Neural cell (in vitro differentiated cells): ENCODE data around the gene FUT8. TPM values are rescaled to one million over a fixed set of nuclear protein-coding genes. Genes with fewer than 3 reads are reported as not detected.

Experiments
- H2AFZ ChIP-seq: fragments of 200-600, 300-800 bp; sonication (generic), shearing (Covaris generic); 2 replicates; pipeline ENCODE4 v1.6.0; 2014; ENCODE audit warnings: low read depth, mild to moderate bottlenecking, antibody characterized with exemption, low read length, moderate library complexity
- H3F3A ChIP-seq: fragments of 200-600 bp; shearing (Covaris generic); 2 replicates; pipeline ENCODE4 v1.6.1; 2016; ENCODE audit warnings: mild to moderate bottlenecking, moderate library complexity, mixed read lengths, antibody characterized with exemption, low read length; ENCODE audit not compliant: insufficient read depth, poor library complexity, severe bottlenecking
- H3K27ac ChIP-seq: fragments of 200-600, 300-800 bp; sonication (generic), shearing (Covaris generic); 2 replicates; pipeline ENCODE4 v1.5.1; 2014; ENCODE audit warnings: mild to moderate bottlenecking, low read length, moderate library complexity
- H3K27me3 ChIP-seq: fragments of 300-800, 200-600 bp; sonication (generic), shearing (Covaris generic); 2 replicates; pipeline ENCODE4 v1.6.0; 2014; ENCODE audit warnings: mild to moderate bottlenecking, low read depth, low read length, moderate library complexity; ENCODE audit not compliant: insufficient read depth
- H3K36me3 ChIP-seq: fragments of 300-800, 200-600 bp; sonication (generic), shearing (Covaris generic); 2 replicates; pipeline ENCODE4 v1.5.1; 2014; ENCODE audit warnings: mild to moderate bottlenecking, antibody characterized with exemption, low read length, moderate library complexity; ENCODE audit not compliant: insufficient read depth
- H3K4me2 ChIP-seq: fragments of 300-800, 200-600 bp; sonication (generic), shearing (Covaris generic); 2 replicates; pipeline ENCODE4 v1.6.0; 2014; ENCODE audit warnings: mild to moderate bottlenecking, low read length
- H3K4me3 ChIP-seq: fragments of 300-800, 200-600 bp; sonication (generic), shearing (Covaris generic); 2 replicates; pipeline ENCODE4 v1.5.1; 2014; ENCODE audit warnings: mild to moderate bottlenecking, low read length, moderate library complexity
- H3K79me2 ChIP-seq: fragments of 200-600 bp; shearing (Covaris generic); replicated peaks from 2 replicates; pipeline ENCODE4 v1.6.0; 2014; ENCODE audit warnings: mild to moderate bottlenecking, low read length, moderate library complexity; ENCODE audit not compliant: insufficient read depth
- H3K9ac ChIP-seq: fragments of 300-800, 200-600 bp; sonication (generic), shearing (Covaris generic); 2 replicates; pipeline ENCODE4 v1.6.1; 2016; ENCODE audit warnings: mild to moderate bottlenecking, low read length, mixed read lengths
- H3K9me2 ChIP-seq: fragments of 200-600 bp; shearing (Covaris generic); 2 replicates; pipeline ENCODE4 v1.6.1; 2016; ENCODE audit warnings: mild to moderate bottlenecking, low read length, mixed read lengths; ENCODE audit not compliant: insufficient read depth
- H3K9me3 ChIP-seq: fragments of 200-600, 300-800 bp; sonication (generic), shearing (Covaris generic); 2 replicates; pipeline ENCODE4 v1.6.1; 2016; ENCODE audit warnings: mild to moderate bottlenecking, mixed run types, low read length, moderate library complexity, mixed read lengths
- H4K20me1 ChIP-seq: fragments of 200-600 bp; shearing (Covaris generic); 2 replicates; pipeline ENCODE4 v1.6.1; 2016; ENCODE audit warnings: mild to moderate bottlenecking, mixed run types; ENCODE audit not compliant: insufficient read depth
- EP300 ChIP-seq: fragments of 450-650 bp; conservative IDR thresholded peaks from 2 replicates; pipeline ENCODE4 v1.6.1; 2014; ENCODE audit warnings: antibody characterized with exemption, mild to moderate bottlenecking, moderate library complexity; ENCODE audit not compliant: poor library complexity, severe bottlenecking
- EZH2 ChIP-seq: fragments of 200-600, 300-800 bp; shearing (Covaris generic), sonication (generic); IDR thresholded peaks from 2 replicates; pipeline ENCODE4 v1.6.1; 2014; ENCODE audit warnings: antibody characterized with exemption, low read length, borderline replicate concordance, mild to moderate bottlenecking; ENCODE audit not compliant: insufficient read depth, poor library complexity, severe bottlenecking
- MXI1 ChIP-seq: fragments of 450-650 bp; conservative IDR thresholded peaks from 2 replicates; pipeline ENCODE4 v1.6.1; 2014; ENCODE audit warnings: antibody characterized with exemption, mild to moderate bottlenecking; ENCODE audit not compliant: poor library complexity, severe bottlenecking
- POLR2AphosphoS5 ChIP-seq: IDR thresholded peaks from 2 replicates; pipeline ENCODE4 v1.6.1; 2012
- RAD21 ChIP-seq: fragments of 450-650 bp; conservative IDR thresholded peaks from 2 replicates; pipeline ENCODE4 v1.6.1; 2014; ENCODE audit warnings: antibody characterized with exemption, mild to moderate bottlenecking, moderate library complexity
- REST ChIP-seq: IDR thresholded peaks from 2 replicates; pipeline ENCODE4 v1.6.1; 2012; ENCODE audit warnings: borderline replicate concordance
- SMC3 ChIP-seq: fragments of 450-650 bp; conservative IDR thresholded peaks from 2 replicates; pipeline ENCODE4 v1.6.1; 2014; ENCODE audit warnings: antibody characterized with exemption, mild to moderate bottlenecking, moderate library complexity; ENCODE audit not compliant: poor library complexity
- TAF1 ChIP-seq: IDR thresholded peaks from 2 replicates; pipeline ENCODE4 v1.6.1; 2012; ENCODE audit warnings: low read depth
- polyA plus RNA-seq: library from polyadenylated mRNA; depleted of rRNA; stranded (reverse); fragments of >200 nt; gene quantifications from 2 replicates; pipeline ENCODE4 v1.2.3, GENCODE V29; 2014
- TF ChIP-seq, protein P1 (sequence below): fragments of 450-650 bp; IDR thresholded peaks from 2 replicates; pipeline ENCODE4 v1.5.1; 2014; ENCODE audit warnings: antibody characterized with exemption, mild to moderate bottlenecking, moderate library complexity; ENCODE audit not compliant: poor library complexity, severe bottlenecking

Gene FUT8
- polyA plus RNA-seq, 1 donor from 2014 or later = 72.8 TPM

DNA sequence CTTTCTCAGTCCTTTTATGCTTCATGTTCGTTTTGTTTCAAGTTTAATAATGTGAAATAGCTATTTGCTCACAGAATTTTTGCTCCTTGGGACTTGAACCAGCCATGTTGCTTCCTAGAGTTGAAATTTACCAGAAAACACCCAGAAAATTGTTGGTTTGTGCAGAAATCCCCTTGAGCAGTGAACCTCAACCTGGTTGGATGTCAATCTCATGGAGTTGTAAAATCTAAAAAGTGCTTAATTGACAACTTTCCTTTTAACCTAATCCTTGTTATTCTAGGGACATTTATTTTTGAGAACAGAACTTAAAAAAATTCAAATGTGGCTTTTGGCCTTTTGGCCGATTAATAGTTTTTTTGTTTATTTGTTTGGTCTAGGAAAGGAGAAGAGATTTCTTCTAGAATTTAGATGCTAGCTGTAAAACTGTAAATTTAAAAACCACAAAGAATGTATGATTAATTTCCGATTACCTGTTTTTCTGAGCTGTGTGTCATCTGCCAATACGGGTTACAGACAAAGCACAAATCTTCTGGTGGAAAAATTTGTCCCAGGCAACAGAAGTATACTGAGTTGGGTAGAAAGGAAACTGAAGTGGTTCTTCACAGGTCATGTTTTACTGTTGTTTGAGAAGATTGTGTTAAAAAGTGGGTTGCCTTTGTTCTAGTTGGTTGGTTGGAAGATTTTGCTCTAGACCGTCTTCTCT, 154.4 kb downstream of the FUT8 start:
- Histone ChIP-seq H2AFZ (no peak overlapping the region), H3K4me3 (no peak overlapping the region), H3K4me2 (no peak overlapping the region), H4K20me1 (no peaks in the 10 kb centered on the region), H3K27me3 (no peaks in the 10 kb centered on the region), H3K9me2 (no peaks in the 10 kb centered on the region), H3F3A (peaks cover 2% of the 10 kb centered on the region), H3K36me3 (no peaks in the 10 kb centered on the region), H3K27ac (no peak overlapping the region), H3K9ac (no peak overlapping the region), H3K79me2 (peaks cover 13% of the 10 kb centered on the region), H3K9me3 (no peaks in the 10 kb centered on the region)
- TF ChIP-seq EP300 (no peak), RAD21 (no peak), TAF1 (no peak), REST (no peak), MXI1 (no peak)

GRCh38 chr14:65574611-65575010, 162.1 kb downstream of the FUT8 start:
- Histone ChIP-seq H3K27me3 (no peaks in the 10 kb centered on the region), H4K20me1 (no peaks in the 10 kb centered on the region), H3K79me2 (peaks cover 4% of the 10 kb centered on the region), H3F3A (no peaks in the 10 kb centered on the region), H3K36me3 (no peaks in the 10 kb centered on the region), H3K27ac (no peak overlapping the region), H3K4me2 (no peak overlapping the region), H2AFZ (no peak overlapping the region), H3K4me3 (no peak overlapping the region), H3K9ac (no peak overlapping the region), H3K9me2 (no peaks in the 10 kb centered on the region), H3K9me3 (no peaks in the 10 kb centered on the region)
- TF ChIP-seq EP300 = no peak
- TF ChIP-seq RAD21 = no peak
- no peak for TF ChIP-seq EZH2
- TF ChIP-seq TAF1 = no peak
- TF ChIP-seq POLR2AphosphoS5 = no peak
- TF ChIP-seq SMC3 = no peak
- no peak for TF ChIP-seq REST
- TF ChIP-seq, protein P1, sequence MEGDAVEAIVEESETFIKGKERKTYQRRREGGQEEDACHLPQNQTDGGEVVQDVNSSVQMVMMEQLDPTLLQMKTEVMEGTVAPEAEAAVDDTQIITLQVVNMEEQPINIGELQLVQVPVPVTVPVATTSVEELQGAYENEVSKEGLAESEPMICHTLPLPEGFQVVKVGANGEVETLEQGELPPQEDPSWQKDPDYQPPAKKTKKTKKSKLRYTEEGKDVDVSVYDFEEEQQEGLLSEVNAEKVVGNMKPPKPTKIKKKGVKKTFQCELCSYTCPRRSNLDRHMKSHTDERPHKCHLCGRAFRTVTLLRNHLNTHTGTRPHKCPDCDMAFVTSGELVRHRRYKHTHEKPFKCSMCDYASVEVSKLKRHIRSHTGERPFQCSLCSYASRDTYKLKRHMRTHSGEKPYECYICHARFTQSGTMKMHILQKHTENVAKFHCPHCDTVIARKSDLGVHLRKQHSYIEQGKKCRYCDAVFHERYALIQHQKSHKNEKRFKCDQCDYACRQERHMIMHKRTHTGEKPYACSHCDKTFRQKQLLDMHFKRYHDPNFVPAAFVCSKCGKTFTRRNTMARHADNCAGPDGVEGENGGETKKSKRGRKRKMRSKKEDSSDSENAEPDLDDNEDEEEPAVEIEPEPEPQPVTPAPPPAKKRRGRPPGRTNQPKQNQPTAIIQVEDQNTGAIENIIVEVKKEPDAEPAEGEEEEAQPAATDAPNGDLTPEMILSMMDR = no peak
- no peak for TF ChIP-seq MXI1
